Smooth muscle cell (in vitro differentiated cells): ENCODE measurements around the gene CPA5. TPM values are rescaled to one million over a fixed set of nuclear protein-coding genes. Genes with fewer than 3 reads are reported as not detected.
A peak's percentile ranks its signal among the peaks of the same experiment; 100 is the strongest.

Experiments
- DNase-seq: peaks from one replicate; lab custom pipeline; 2025; ENCODE audit not compliant: unreplicated experiment; lab: John Stamatoyannopoulos, UW
- H2AFZ ChIP-seq: fragments of 200-600 bp; sonication (generic); 2 replicates; pipeline ENCODE4 v1.6.0; 2016; ENCODE audit warnings: antibody characterized with exemption, low read depth, mild to moderate bottlenecking
- H3F3A ChIP-seq: fragments of 200-600 bp; sonication (generic); 2 replicates; pipeline ENCODE4 v1.6.0; 2017; ENCODE audit warnings: antibody characterized with exemption, low read depth
- H3K27ac ChIP-seq: fragments of 200-600 bp; sonication (generic); 2 replicates; pipeline ENCODE4 v1.5.1; 2016; ENCODE audit warnings: low read depth, mild to moderate bottlenecking
- H3K27me3 ChIP-seq: fragments of 200-600 bp; sonication (generic); 2 replicates; pipeline ENCODE4 v1.6.1; 2016; ENCODE audit warnings: low read depth, mild to moderate bottlenecking
- H3K36me3 ChIP-seq: fragments of 200-600 bp; sonication (generic); 2 replicates; pipeline ENCODE4 v1.5.1; 2016; ENCODE audit warnings: low read depth
- H3K4me1 ChIP-seq: fragments of 200-600 bp; sonication (generic); 2 replicates; pipeline ENCODE4 v1.5.1; 2016; ENCODE audit warnings: low read depth
- H3K4me2 ChIP-seq: fragments of 200-600 bp; sonication (generic); 2 replicates; pipeline ENCODE4 v1.6.0; 2016; ENCODE audit warnings: mild to moderate bottlenecking
- H3K4me3 ChIP-seq: fragments of 200-600 bp; sonication (generic); 2 replicates; pipeline ENCODE4 v1.5.1; 2016; ENCODE audit warnings: mild to moderate bottlenecking
- H3K79me2 ChIP-seq: fragments of 200-600 bp; sonication (generic); 2 replicates; pipeline ENCODE4 v1.6.0; 2016; ENCODE audit warnings: low read depth, mild to moderate bottlenecking
- H3K9ac ChIP-seq: fragments of 200-600 bp; sonication (generic); 2 replicates; pipeline ENCODE4 v1.6.0; 2016; ENCODE audit warnings: low read depth
- H3K9me3 ChIP-seq: fragments of 200-600 bp; sonication (generic); replicated peaks from 2 replicates; pipeline ENCODE4 v1.5.1; 2016; ENCODE audit warnings: low read depth
- H4K20me1 ChIP-seq: fragments of 200-600 bp; sonication (generic); 2 replicates; pipeline ENCODE4 v1.6.0; 2016; ENCODE audit warnings: low read depth
- WGBS: methylation state at CpG from one replicate; pipeline ENCODE4 v1.1.7; 2016; ENCODE audit warnings: low lambda C conversion rate; 5-methylcytosine and 5-hydroxymethylcytosine counted together
- polyA plus RNA-seq: library from polyadenylated mRNA; unstranded; fragments of >200 nt; fragmentation: Nextera tagmentation; extraction: Ambion mirVana; gene quantifications from 2 replicates; pipeline ENCODE4 v1.2.1, GENCODE V29; 2016
- total RNA-seq: library from RNA; depleted of rRNA; stranded (reverse); fragments of >200 nt; gene quantifications from 2 replicates; pipeline ENCODE4 v1.2.3, GENCODE V29; 2014
- TF ChIP-seq, protein P1 (sequence below): fragments of 200-600 bp; sonication (generic); IDR thresholded peaks from 2 replicates; pipeline ENCODE4 v1.5.1; 2017; ENCODE audit warnings: borderline replicate concordance, mild to moderate bottlenecking, antibody characterized with exemption; ENCODE audit not compliant: insufficient read depth, poor library complexity, severe bottlenecking

The CPA5 gene
- total and polyA plus RNA-seq, 2 experiments from 2014 or later = not detected

DNA sequence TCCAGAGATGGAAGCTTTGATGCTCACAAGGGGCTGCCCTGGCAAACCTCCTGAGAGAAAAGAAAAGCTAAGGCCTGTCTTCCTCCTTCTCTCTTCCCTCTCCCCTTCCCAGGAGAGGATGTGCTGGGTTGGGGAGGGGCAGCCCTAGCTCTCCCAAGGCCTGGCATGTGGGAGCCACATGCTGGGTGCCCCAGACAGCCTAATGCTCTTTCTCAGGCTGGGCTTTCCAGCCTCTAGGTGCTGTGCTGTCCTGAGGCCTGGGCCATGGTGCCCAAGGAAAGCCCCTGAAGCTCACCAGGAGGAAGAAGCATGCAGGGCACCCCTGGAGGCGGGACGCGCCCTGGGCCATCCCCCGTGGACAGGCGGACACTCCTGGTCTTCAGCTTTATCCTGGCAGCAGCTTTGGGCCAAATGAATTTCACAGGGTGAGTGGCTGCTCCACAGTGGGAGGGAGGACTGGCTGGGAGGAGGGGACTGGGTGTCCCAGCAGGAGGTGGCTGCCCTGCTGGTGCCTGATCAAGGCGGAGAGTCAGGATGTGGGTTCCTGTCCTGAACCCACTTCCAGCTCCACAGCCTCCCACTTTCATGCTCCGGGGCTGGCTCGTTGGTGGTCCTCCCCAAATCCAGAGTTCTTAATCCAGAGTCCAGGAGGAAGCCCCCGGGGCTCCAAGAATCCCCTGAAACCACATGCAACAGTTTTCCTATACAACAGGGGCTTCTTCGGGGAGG lies 1.7 kb downstream of the CPA5 start:
- TF ChIP-seq, protein P1, sequence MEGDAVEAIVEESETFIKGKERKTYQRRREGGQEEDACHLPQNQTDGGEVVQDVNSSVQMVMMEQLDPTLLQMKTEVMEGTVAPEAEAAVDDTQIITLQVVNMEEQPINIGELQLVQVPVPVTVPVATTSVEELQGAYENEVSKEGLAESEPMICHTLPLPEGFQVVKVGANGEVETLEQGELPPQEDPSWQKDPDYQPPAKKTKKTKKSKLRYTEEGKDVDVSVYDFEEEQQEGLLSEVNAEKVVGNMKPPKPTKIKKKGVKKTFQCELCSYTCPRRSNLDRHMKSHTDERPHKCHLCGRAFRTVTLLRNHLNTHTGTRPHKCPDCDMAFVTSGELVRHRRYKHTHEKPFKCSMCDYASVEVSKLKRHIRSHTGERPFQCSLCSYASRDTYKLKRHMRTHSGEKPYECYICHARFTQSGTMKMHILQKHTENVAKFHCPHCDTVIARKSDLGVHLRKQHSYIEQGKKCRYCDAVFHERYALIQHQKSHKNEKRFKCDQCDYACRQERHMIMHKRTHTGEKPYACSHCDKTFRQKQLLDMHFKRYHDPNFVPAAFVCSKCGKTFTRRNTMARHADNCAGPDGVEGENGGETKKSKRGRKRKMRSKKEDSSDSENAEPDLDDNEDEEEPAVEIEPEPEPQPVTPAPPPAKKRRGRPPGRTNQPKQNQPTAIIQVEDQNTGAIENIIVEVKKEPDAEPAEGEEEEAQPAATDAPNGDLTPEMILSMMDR = no peak
- H3K79me2 ChIP-seq = no peaks in the 10 kb centered on the region
- H3K9ac ChIP-seq = no peak overlapping the region
- H3K36me3 ChIP-seq = no peaks in the 10 kb centered on the region
- no peak overlapping the region for H3K27ac ChIP-seq
- no peak overlapping the region for H2AFZ ChIP-seq
- WGBS = 97% methylated on average over 10 of the region's 10 CpGs
- peaks cover 9% of the 10 kb centered on the region for H3F3A ChIP-seq
- no peaks in the 10 kb centered on the region for H3K9me3 ChIP-seq
- DNase-seq = no peak
- no peaks in the 10 kb centered on the region for H4K20me1 ChIP-seq
- peaks cover 38% of the 10 kb centered on the region for H3K4me1 ChIP-seq
- no peak overlapping the region for H3K4me3 ChIP-seq
- H3K27me3 ChIP-seq = no peaks in the 10 kb centered on the region
- H3K4me2 ChIP-seq = no peak overlapping the region

- Histone ChIP-seq H3K36me3 (no peaks in the 10 kb centered on the region), H3K27ac (no peak overlapping the region), H3K27me3 (no peaks in the 10 kb centered on the region), H4K20me1 (no peaks in the 10 kb centered on the region), H3K9ac (no peak overlapping the region), H3K9me3 (no peaks in the 10 kb centered on the region), H3K4me3 (no peak overlapping the region), H3K4me2 (no peak overlapping the region), H3K79me2 (no peaks in the 10 kb centered on the region), H3F3A (peaks cover 15% of the 10 kb centered on the region), H3K4me1 (peaks cover 44% of the 10 kb centered on the region), H2AFZ (no peak overlapping the region)
- 89% methylated on average over 12 of the region's 12 CpGs for WGBS
- DNase-seq = no peak
- TF ChIP-seq, protein P1 = no peak
These were observed 2.3 kb downstream of the CPA5 start for GRCh38 chr7:130346941-130347340.

GRCh38 chr7:130349911-130350782 lies 5.5 kb downstream of the CPA5 start:
- Histone ChIP-seq H2AFZ (peak overlapping the region; percentile 46), H3K4me2 (peak overlapping the region; percentile 73), H3K27ac (peak overlapping the region; percentile 41), H3K9ac (peak overlapping the region; percentile 19), H3K36me3 (no peaks in the 10 kb centered on the region), H3K4me1 (peaks cover 48% of the 10 kb centered on the region), H3K27me3 (no peaks in the 10 kb centered on the region), H3K9me3 (no peaks in the 10 kb centered on the region), H3F3A (peaks cover 20% of the 10 kb centered on the region), H3K4me3 (no peak overlapping the region), H3K79me2 (no peaks in the 10 kb centered on the region), H4K20me1 (no peaks in the 10 kb centered on the region)
- TF ChIP-seq, protein P1 = no peak
- WGBS = 25% methylated on average over 16 of the region's 16 CpGs
- DNase-seq = no peak
